HG02970 (cell line): Measurements from ENCODE around the gene CAPZB.

ENCODE experiments used
- ATAC-seq: cut with Tn5 transposase; IDR thresholded peaks from one replicate; pipeline ENCODE4 v1.9.1; 2021; ENCODE audit warnings: mild to moderate bottlenecking, moderate library complexity, moderate number of reproducible peaks; ENCODE audit not compliant: unreplicated experiment, low FRiP score

The CAPZB gene

DNA sequence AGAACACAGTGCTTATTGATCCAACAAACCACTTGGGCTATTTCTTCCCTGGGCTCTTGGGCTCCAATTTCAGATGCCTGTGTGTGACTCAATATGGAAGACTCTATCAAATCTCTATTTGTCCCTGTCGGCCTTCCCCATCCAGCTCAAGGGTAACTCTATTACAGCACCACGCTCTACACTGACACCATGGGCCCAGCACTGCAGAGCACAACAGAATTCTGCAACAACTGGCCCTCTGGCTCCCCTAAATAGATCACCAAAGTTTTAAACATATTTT, 51.7 kb downstream of the CAPZB start:
- no peak for ATAC-seq

DNA sequence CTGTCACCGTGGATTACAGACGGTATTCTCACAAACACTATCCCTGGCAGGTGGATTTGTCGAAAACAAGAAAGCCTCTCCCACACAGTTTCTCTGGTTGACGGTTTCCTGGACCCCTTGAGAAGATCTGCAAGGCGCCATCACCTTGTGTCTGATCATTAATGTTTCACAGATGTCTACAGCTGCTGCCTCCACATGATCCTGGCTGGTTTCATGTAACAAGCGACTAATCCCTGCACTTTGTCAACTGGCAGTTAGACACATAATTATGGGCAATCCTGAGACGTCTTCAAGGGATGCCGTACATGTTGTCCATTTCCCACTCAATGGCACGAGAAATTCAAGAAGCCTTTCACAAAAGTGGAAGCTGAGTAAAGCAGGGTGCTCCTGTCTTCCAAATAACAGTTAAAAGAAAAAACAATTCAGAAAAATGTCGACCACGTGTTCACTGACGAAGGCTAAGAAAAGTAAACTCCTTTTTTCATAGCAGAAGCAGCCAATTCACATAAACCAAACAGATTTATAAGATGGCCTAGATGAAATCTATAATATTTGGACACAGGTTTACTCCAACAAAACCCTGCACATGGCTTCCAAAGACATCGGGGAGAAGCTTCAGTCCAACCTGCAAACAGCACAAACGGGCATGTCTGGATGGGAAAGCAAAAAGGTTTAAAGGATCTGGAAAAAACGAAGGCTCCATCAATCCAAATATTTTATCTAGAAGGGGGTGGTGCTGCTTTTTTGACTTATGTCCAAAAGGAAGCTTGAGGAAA, 52.2 kb downstream of the CAPZB start:
- ATAC-seq, result no peak

GRCh38 chr1:19430121-19431068, 54.9 kb downstream of the CAPZB start:
- no peak for ATAC-seq

DNA sequence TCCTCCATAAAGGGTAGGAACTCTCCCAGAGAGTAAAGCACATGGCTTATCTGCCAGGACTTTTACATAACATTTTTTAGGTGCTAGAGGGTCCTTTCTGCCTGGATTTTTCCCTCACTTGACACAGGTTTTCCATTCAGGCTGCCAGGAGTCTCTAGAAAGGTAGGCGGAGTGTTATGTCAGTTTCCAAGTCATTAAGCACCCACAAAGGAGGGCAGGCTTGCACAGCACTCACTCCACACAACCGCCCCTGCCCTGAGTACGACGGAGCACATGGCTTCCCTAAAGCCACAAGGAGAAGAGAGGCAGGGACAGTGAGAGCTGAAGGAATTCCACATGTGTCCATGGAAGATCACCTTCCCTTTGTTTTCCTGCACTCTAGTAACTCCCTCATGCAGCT, 55.7 kb downstream of the CAPZB start:
- no peak for ATAC-seq

- no peak for ATAC-seq
These were observed 58.1 kb downstream of the CAPZB start for GRCh38 chr1:19427087-19427781.

DNA sequence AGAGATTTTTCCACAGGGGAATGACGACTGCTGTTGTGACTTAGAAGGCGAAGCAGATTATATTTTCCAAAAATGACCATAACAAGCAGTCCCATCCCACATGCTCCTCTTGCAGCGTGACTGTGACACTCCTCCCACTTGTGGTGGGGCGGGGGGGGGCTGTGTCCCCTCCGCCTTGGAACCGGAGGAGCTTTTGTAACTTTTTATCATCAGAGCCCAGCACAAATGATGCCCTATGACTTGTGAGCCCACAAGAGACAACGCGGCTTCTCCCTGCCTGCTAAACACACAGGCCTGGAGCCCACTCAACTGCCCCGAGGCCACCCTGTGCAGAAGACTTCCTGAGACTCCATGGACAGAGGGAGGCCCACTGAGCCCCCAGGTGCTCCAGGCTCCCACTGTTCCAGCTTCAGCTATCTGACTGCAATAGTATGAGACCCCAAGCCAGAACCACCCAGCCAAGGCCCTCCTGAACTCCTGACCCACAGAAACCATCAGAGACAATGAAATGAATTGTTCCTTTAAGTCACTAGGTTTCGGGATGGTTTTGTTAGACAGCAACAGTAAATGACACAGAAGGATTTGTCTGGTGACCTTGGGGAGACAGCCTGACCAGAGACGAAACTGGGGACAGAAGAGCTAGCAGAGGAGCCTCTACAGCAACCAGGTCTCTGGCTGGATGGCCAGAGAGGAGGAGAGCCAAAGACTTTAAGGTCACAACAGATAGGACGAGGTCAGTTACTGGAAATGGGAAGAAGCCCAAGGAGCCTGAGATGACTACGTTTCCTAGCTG, 58.8 kb downstream of the CAPZB start:
- ATAC-seq, result no peak

DNA sequence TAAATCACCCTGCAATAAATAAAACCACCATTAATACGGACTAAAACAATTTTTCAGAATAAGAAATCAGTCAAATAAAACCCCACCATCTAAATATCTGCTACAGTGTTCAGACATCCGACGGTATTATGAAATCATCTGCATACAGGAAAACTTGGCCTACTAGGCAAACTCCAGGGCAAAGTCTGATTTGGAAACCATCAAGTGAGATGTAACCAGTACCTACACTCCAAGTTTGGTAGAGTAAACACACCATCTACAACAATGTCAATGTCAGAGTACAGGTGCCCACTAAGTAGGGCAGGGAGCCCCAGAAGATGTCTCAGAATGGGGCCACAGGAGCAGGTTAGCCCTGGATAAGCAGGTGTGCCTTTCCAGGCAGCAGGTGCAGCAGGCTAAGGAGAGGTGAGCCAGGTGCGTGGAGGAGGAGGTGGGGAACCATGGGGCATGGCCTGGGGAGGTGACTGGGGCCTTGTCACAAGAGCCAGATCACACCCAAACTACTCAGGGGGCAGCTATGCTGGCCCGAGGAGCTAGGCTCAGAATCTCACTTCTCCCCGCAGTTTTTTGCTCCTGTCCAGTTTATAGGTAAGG, 59.6 kb downstream of the CAPZB start:
- no peak for ATAC-seq

DNA sequence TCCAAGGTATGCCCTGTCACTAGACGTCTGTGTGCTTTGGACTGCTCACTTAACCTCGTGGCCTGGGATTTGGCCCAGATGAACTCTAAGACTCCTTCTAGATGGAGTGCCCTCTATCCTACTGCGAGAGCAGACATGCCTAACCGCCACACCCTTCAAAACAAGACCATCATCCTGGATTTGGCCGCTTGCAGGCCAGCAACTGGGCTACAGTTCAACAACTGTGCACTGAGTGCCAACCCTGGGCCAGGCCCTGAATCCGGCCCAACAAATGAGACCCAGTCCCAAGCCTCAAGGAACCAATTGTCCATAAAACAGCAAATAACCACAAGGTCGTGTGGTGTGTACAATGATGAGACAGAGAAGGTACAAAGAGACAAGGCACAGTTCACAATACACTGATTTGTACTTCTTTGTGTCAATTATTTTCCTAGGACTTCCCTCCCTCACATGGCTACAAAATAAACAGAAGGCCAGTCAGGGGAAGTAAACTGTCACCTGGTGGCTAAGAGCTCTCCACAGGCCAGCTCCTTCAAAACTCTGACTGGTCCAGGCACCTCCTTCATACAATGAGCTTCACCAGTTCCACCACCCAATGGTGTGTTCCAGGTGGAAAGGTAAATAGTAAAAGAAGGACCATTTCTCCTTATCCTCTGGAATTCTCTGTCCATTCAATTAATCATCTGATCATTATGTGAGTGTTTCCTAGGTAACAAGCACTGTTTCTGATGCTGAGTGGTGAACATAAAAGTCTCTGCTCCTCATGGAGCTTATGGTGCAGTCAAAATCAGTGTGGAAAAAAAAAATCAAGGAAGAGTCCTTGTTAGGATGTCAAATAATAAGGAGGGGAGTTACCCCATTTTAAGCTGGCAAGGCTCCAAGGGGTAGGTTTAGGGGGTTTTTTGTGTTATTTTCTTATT, 60.4 kb downstream of the CAPZB start:
- ATAC-seq, result no peak

- ATAC-seq, result no peak
These were observed 62.2 kb downstream of the CAPZB start for GRCh38 chr1:19423130-19423529.

DNA sequence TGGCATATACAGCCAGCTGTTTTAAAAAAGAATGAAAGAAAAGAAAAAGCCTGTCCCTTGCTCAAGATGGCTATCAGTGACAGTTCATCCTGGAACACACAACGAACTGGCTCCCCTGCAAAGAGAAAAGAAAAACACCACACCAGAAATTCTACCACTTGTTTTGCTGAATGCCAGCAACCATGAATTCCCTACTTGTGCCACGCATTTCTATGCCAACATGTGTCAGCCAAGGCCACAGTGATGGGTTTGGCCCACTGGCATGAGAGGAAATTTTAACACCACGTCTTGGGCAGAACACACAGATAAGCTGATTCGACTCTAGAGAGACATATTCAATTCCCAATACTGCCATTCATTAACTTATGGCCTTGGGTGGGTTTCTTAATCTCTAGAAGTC, 64.0 kb downstream of the CAPZB start:
- no peak for ATAC-seq

- no peak for ATAC-seq
These were observed 64.7 kb downstream of the CAPZB start for GRCh38 chr1:19420606-19421005.

DNA sequence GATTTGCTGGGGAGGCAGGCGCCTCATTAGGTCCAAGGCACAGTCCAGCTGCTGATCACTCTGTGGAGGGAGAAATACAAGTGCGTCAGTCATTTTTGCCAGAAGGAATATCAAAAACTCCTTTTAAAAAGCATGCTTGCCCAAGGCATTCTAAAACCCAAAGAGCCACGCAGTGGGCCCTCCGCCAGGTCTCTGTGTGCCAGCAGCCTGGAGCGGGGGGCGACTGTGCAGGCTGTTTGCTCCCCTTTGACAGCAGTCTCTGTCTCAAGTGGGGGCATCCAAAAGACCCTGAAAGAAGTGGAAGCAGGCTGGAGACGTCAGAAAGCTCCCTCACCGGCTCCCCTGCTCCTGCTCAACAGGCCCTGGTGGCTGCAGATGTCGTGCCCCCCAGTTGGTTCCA, 65.6 kb downstream of the CAPZB start:
- no peak for ATAC-seq

- ATAC-seq, result no peak
These were observed 66.8 kb downstream of the CAPZB start for GRCh38 chr1:19418503-19418971.

DNA sequence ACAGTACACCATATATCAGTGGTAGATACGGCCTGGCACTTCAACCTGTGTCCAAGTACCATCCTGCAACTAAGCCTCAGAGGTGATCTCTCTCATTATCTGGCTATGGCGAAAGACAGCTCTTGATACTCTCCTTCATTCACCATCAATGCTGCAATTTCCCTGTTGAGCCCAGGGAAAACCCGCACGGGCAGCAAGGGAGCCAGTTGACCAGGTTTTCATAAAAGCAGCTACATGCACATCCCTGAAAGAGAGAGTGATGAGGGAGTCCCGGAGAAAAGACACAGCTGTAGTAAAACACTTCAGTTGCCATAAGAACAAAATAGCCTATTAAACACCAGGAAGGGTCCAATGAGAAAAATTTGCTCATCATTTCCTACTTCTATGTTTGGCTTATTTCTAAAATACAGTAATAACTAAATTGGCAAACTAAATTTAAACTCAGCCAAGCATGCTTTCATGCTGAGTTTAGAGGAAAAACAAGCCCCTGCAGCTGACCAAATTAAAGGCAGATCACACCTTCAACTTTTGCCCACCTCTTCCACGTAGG, 68.3 kb downstream of the CAPZB start:
- ATAC-seq, result no peak

GRCh38 chr1:19416145-19416544, 69.2 kb downstream of the CAPZB start:
- ATAC-seq, result no peak

- ATAC-seq, result no peak
These were observed 70.7 kb downstream of the CAPZB start for GRCh38 chr1:19414515-19415121.

DNA sequence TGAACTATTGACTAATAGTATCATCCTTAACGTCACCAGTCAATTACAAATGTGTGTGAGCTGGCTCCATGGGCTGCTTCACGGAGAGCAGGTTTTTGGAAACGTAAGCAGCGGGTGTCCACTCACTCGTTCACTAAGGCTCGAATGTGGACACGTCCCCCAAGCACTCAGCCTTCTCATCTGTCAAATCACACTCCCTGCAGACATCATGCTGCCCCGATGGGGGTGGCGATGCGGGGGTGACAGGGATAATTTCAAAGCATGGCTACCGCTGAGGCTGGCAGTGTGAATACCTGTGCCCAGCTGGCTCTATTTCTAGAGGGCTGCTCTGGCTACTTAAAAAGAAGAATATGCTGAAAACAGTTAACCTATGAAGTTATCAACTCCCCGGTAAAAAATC, 71.3 kb downstream of the CAPZB start:
- no peak for ATAC-seq

DNA sequence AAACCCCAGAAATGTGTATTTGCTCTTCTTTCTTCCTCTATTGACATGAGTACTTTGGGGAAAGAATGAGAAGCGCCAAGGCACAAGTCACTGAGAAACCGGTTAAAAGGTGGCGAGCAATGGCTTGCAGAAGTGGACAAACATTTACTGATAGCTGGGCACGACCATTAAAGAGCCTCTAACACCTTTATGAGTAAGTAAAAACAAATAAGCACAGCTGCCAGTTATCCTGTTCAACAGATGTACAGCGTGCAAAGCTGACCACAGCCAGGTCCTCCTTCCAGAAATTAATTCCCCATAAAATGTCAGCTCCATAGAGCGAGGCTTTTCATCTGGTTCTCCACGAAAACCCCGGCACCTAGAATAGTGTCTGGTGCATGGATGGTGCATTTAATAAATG, 72.7 kb downstream of the CAPZB start:
- no peak for ATAC-seq
